22Rv1 (cell line): Measurements from ENCODE around the gene CARS1.

Experiments
- H3K27ac ChIP-seq: fragments of 450-650 bp; 2 replicates; pipeline ENCODE4 v1.5.1; 2017
- CTCF ChIP-seq: fragments of 450-650 bp; IDR thresholded peaks from 2 replicates; pipeline ENCODE4 v1.5.1; 2017; ENCODE audit warnings: mild to moderate bottlenecking
- ZFX ChIP-seq: fragments of 450-650 bp; IDR thresholded peaks from 2 replicates; pipeline ENCODE4 v1.6.1; 2017; ENCODE audit warnings: antibody characterized with exemption, borderline replicate concordance

CARS1 gene

GRCh38 chr11:2989551-2989950 lies 67.7 kb downstream of the CARS1 start:
- H3K27ac ChIP-seq = peak overlapping the region; percentile 94; the same call in 1 of the 2 replicates
- TF ChIP-seq CTCF (no peak), ZFX (no peak)

GRCh38 chr11:2989006-2989405 lies 68.2 kb downstream of the CARS1 start:
- H3K27ac ChIP-seq = no peak overlapping the region
- TF ChIP-seq CTCF (no peak), ZFX (no peak)

GRCh38 chr11:2987881-2988861 lies 69.1 kb downstream of the CARS1 start:
- no peak overlapping the region for H3K27ac ChIP-seq
- no peak for TF ChIP-seq ZFX
- no peak for TF ChIP-seq CTCF

- H3K27ac ChIP-seq = no peak overlapping the region
- TF ChIP-seq ZFX = no peak
Measured at GRCh38 chr11:2983908-2984307, 73.3 kb downstream of the CARS1 start.

- H3K27ac ChIP-seq = no peak overlapping the region
Measured at GRCh38 chr11:2982214-2982613, 75.0 kb downstream of the CARS1 start.

GRCh38 chr11:2981130-2981529 lies 76.1 kb downstream of the CARS1 start:
- TF ChIP-seq CTCF = no peak
- no peak overlapping the region for H3K27ac ChIP-seq

More at GRCh38 chr11:2982214-2982613, 75.0 kb downstream of the CARS1 start:
- TF ChIP-seq CTCF (no peak), ZFX (no peak)

- no peak overlapping the region for H3K27ac ChIP-seq
- TF ChIP-seq CTCF = no peak
- no peak for TF ChIP-seq ZFX
Measured at GRCh38 chr11:2980168-2980840, 76.9 kb downstream of the CARS1 start.
